Measurements from ENCODE around the gene SLC6A4.

DNA sequence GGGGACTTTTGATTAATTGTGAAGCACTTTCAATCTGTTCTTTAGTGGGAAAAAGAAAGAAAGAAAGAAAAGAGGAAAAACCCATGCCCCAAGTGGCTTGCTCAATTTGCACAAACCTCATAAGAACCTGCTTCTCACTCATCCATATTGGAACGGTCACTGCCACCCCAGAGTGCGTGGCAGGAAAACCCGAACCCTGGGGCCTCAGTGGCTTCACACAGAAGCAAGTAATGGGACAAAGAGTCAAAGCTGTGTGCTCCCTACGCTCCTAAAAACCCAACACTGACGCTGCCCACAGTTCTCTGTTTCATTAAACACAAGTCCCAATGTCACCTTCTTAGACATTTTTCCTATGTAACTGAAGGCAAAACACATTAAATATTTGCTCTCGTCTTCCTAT, 1.2 kb downstream of the SLC6A4 start:
- TF ChIP-seq EP300 (IDR thresholded peaks at IDR 0.05) (no peak), POLR2A (IDR thresholded peaks at IDR 0.05) (no peak), POLR2AphosphoS5 (IDR thresholded peaks at IDR 0.05) (no peak)
- TF ChIP-seq, protein P1, sequence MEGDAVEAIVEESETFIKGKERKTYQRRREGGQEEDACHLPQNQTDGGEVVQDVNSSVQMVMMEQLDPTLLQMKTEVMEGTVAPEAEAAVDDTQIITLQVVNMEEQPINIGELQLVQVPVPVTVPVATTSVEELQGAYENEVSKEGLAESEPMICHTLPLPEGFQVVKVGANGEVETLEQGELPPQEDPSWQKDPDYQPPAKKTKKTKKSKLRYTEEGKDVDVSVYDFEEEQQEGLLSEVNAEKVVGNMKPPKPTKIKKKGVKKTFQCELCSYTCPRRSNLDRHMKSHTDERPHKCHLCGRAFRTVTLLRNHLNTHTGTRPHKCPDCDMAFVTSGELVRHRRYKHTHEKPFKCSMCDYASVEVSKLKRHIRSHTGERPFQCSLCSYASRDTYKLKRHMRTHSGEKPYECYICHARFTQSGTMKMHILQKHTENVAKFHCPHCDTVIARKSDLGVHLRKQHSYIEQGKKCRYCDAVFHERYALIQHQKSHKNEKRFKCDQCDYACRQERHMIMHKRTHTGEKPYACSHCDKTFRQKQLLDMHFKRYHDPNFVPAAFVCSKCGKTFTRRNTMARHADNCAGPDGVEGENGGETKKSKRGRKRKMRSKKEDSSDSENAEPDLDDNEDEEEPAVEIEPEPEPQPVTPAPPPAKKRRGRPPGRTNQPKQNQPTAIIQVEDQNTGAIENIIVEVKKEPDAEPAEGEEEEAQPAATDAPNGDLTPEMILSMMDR (IDR thresholded peaks at IDR 0.05): no peak

Measured in stomach (tissue), 4 donors.